Measurements from ENCODE around the gene POLR2I. TPM values are rescaled to one million over a fixed set of nuclear protein-coding genes. Genes with fewer than 3 reads are reported as not detected.

The POLR2I gene
- total RNA-seq, 5 donors from 2014 or later (not counting 1 experiment from before 2014, with no cell fraction given): 27.4 to 54.8 (median 50.7) TPM

- H3K4me3 ChIP-seq (ENCODE audit: control insufficient read depth in 1 of 2, extremely low read depth in 1 of 2, low read length in 1 of 2): no peak overlapping the region
- peaks cover 0 to 7% of the 10 kb centered on the region in 2 donors for H3K36me3 ChIP-seq (ENCODE audit: control insufficient read depth in 2 of 2, extremely low read depth in 1 of 2, insufficient read depth in 1 of 2, low read length in 1 of 2)
- H3K27ac ChIP-seq (ENCODE audit: low read length): no peak overlapping the region
- no peak for ATAC-seq (replicated peaks in 1 of 4)
- H3K4me3 Mint-ChIP-seq: no peak overlapping the region
- H3K4me1 Mint-ChIP-seq: peaks cover 0 to 13% (median 10%) of the 10 kb centered on the region in 3 donors
- H3K36me3 Mint-ChIP-seq: no peaks in the 10 kb centered on the region
- no peaks in the 10 kb centered on the region for H3K27me3 ChIP-seq (replicated peaks in 1 of 2; ENCODE audit: control insufficient read depth in 2 of 2, extremely low read depth in 1 of 2, insufficient read depth in 2 of 2, low read length in 1 of 2)
- no CpG with 5 or more reads among the region's 6 CpGs for WGBS (ENCODE audit: insufficient coverage)
- H3K4me1 ChIP-seq (ENCODE audit: control insufficient read depth in 1 of 2, extremely low read depth in 1 of 2, insufficient read depth in 2 of 2, low read length in 2 of 2): peaks cover 0 to 14% of the 10 kb centered on the region in 2 experiments
- DNase-seq: no peak
- no peaks in the 10 kb centered on the region for H3K9me3 ChIP-seq
- no peaks in the 10 kb centered on the region for H3K27me3 Mint-ChIP-seq
- POLR2A ChIA-PET: no interaction called here
- no peaks in the 10 kb centered on the region for H3K9me3 Mint-ChIP-seq
- CTCF ChIA-PET: no interaction called here
- H3K27ac Mint-ChIP-seq: no peak overlapping the region
These were observed 17.6 kb downstream of the POLR2I start for GRCh38 chr19:36097036-36097435.

DNA sequence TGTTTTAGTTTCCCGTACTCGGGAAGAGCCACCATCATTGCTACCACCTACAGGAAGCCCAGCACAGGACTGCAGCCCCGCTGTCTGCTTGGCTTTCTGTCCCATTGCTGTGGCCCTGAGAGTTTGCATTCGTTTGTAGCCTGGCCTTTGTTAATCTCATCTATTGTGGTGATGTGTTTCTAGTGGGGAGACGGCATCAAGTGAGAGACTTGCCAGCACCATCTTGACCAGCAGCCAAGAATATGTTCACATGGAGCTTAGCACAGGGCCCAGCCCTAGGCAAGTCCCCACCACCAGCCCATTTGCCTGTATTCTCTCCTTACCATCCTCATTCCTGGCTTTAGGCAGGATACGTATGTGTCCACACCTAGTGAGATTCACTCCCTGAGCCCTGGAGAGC, 21.0 kb downstream of the POLR2I start:
- Histone ChIP-seq H3K4me1 (ENCODE audit: control insufficient read depth in 1 of 2, extremely low read depth in 1 of 2, insufficient read depth in 2 of 2, low read length in 2 of 2) (peaks cover 0 to 14% of the 10 kb centered on the region in 2 experiments), H3K27me3 (replicated peaks in 1 of 2; ENCODE audit: control insufficient read depth in 2 of 2, extremely low read depth in 1 of 2, insufficient read depth in 2 of 2, low read length in 1 of 2) (no peaks in the 10 kb centered on the region), H3K4me3 (ENCODE audit: control insufficient read depth in 1 of 2, extremely low read depth in 1 of 2, low read length in 1 of 2) (no peak overlapping the region), H3K27ac (ENCODE audit: low read length) (no peak overlapping the region), H3K36me3 (ENCODE audit: control insufficient read depth in 2 of 2, extremely low read depth in 1 of 2, insufficient read depth in 1 of 2, low read length in 1 of 2) (no peaks in the 10 kb centered on the region), H3K9me3 (no peaks in the 10 kb centered on the region)
- DNase-seq (no peak), ATAC-seq (replicated peaks in 1 of 4) (no peak)
- Mint-ChIP-seq H3K9me3 (no peaks in the 10 kb centered on the region), H3K36me3 (no peaks in the 10 kb centered on the region), H3K27me3 (no peaks in the 10 kb centered on the region), H3K4me3 (no peak overlapping the region), H3K4me1 (peaks cover 0 to 13% (median 10%) of the 10 kb centered on the region in 3 donors), H3K27ac (peak overlapping the region in 1 of 2 donors; percentile 41)
- ChIA-PET POLR2A (interaction anchor here in 1 of 2 donors (0.6 kb wide), 1 partner anchor 180 kb away, joined by 3 read pairs; no protein-coding TSS in a partner anchor), CTCF (no interaction called here)
- 100% methylated on average over 1 of the region's 6 CpGs for WGBS (ENCODE audit: insufficient coverage)

DNA sequence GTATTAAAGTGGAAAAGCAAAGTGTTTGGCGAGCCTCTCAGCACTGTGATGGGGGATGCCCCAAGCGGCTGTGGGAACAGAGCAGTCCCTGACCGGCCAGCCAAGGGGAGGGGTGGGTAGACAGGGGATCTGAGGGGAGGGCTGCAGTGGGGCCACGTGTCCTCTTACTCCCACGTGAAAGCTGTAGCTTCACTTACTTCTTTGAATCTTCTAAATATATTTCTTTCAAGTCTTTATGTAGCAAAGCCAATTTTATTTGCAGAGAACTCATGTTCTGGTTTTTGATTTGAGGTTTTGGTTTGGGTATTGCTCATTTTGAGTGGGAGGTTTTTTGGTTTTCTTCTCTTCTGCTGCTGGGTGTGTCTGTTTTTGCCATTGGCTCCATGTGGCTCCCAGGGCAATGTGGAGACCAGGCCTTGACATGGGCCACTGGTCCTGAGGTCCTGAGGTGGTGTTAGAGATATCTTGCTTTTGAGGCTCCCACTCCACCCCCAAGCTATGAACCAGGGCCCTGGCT, 21.5 kb downstream of the POLR2I start:
- Mint-ChIP-seq H3K27ac (peak overlapping the region in 1 of 2 donors; percentile 41), H3K4me1 (peaks cover 0 to 13% (median 10%) of the 10 kb centered on the region in 3 donors), H3K4me3 (no peak overlapping the region), H3K27me3 (no peaks in the 10 kb centered on the region), H3K36me3 (no peaks in the 10 kb centered on the region), H3K9me3 (no peaks in the 10 kb centered on the region)
- Histone ChIP-seq H3K27ac (ENCODE audit: low read length) (no peak overlapping the region), H3K4me3 (ENCODE audit: control insufficient read depth in 1 of 2, extremely low read depth in 1 of 2, low read length in 1 of 2) (no peak overlapping the region), H3K27me3 (replicated peaks in 1 of 2; ENCODE audit: control insufficient read depth in 2 of 2, extremely low read depth in 1 of 2, insufficient read depth in 2 of 2, low read length in 1 of 2) (no peaks in the 10 kb centered on the region), H3K4me1 (ENCODE audit: control insufficient read depth in 1 of 2, extremely low read depth in 1 of 2, insufficient read depth in 2 of 2, low read length in 2 of 2) (peaks cover 0 to 14% of the 10 kb centered on the region in 2 experiments), H3K9me3 (no peaks in the 10 kb centered on the region), H3K36me3 (ENCODE audit: control insufficient read depth in 2 of 2, extremely low read depth in 1 of 2, insufficient read depth in 1 of 2, low read length in 1 of 2) (no peaks in the 10 kb centered on the region)
- ATAC-seq (replicated peaks in 1 of 4): no peak
- WGBS (ENCODE audit: insufficient coverage): no CpG with 5 or more reads among the region's 5 CpGs
- ChIA-PET POLR2A (no interaction called here), CTCF (no interaction called here)
- DNase-seq: no peak

GRCh38 chr19:36092566-36092965, 22.1 kb downstream of the POLR2I start:
- H3K4me3 Mint-ChIP-seq: no peak overlapping the region
- Histone ChIP-seq H3K4me3 (ENCODE audit: control insufficient read depth in 1 of 2, extremely low read depth in 1 of 2, low read length in 1 of 2) (no peak overlapping the region), H3K9me3 (no peaks in the 10 kb centered on the region), H3K27me3 (replicated peaks in 1 of 2; ENCODE audit: control insufficient read depth in 2 of 2, extremely low read depth in 1 of 2, insufficient read depth in 2 of 2, low read length in 1 of 2) (no peaks in the 10 kb centered on the region), H3K36me3 (ENCODE audit: control insufficient read depth in 2 of 2, extremely low read depth in 1 of 2, insufficient read depth in 1 of 2, low read length in 1 of 2) (no peaks in the 10 kb centered on the region), H3K27ac (ENCODE audit: low read length) (no peak overlapping the region), H3K4me1 (ENCODE audit: control insufficient read depth in 1 of 2, extremely low read depth in 1 of 2, insufficient read depth in 2 of 2, low read length in 2 of 2) (peaks cover 0 to 14% of the 10 kb centered on the region in 2 experiments)
- peaks cover 0 to 13% (median 10%) of the 10 kb centered on the region in 3 donors for H3K4me1 Mint-ChIP-seq
- DNase-seq (no peak), ATAC-seq (replicated peaks in 1 of 4) (no peak)
- ChIA-PET CTCF (no interaction called here), POLR2A (no interaction called here)
- H3K27ac Mint-ChIP-seq: peak overlapping the region in 1 of 2 donors; percentile 41
- H3K36me3 Mint-ChIP-seq: no peaks in the 10 kb centered on the region
- WGBS (ENCODE audit: insufficient coverage): 97% methylated on average over 7 of the region's 7 CpGs
- H3K27me3 Mint-ChIP-seq: no peaks in the 10 kb centered on the region
- no peaks in the 10 kb centered on the region for H3K9me3 Mint-ChIP-seq

DNA sequence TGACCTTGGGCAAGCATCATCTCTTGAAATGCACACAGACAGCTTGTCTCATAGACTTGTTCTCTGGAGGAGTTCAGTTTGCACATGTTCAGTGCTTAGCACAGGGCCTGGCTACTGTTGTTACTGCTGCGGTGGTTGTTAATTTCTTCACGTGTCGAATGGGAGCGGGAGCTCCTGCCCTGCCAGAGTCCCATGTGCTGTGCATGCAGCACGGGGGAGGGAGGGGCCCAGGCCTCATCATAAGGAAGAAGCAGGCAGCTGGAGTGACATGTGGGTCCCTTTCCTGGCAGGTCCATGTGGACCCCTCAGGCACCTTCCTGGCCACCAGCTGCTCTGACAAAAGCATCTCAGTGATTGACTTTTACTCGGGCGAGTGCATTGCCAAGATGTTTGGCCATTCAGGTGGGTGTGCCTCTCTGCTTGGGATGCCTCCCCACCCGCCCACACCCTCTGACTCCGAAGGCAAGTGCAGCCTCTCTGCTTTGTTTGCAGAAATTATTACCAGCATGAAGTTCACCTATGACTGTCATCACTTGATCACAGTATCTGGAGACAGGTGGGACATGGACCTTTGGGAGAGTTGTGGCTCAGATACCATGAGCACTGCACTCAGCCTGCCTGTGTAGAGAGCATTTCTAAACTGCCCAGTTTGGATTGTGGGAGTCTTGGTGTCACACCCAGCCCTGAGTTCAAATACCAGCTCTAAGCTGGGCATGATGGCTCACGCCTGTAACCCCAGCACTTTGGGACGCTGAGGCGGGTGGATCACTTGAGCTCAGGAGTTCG, 23.6 kb downstream of the POLR2I start:
- Histone ChIP-seq H3K27me3 (replicated peaks in 1 of 2; ENCODE audit: control insufficient read depth in 2 of 2, extremely low read depth in 1 of 2, insufficient read depth in 2 of 2, low read length in 1 of 2) (no peaks in the 10 kb centered on the region), H3K9me3 (no peaks in the 10 kb centered on the region), H3K4me3 (ENCODE audit: control insufficient read depth in 1 of 2, extremely low read depth in 1 of 2, low read length in 1 of 2) (no peak overlapping the region), H3K4me1 (ENCODE audit: control insufficient read depth in 1 of 2, extremely low read depth in 1 of 2, insufficient read depth in 2 of 2, low read length in 2 of 2) (peaks cover 0 to 14% of the 10 kb centered on the region in 2 experiments), H3K36me3 (ENCODE audit: control insufficient read depth in 2 of 2, extremely low read depth in 1 of 2, insufficient read depth in 1 of 2, low read length in 1 of 2) (peaks cover 0 to 2% of the 10 kb centered on the region in 2 donors), H3K27ac (ENCODE audit: low read length) (no peak overlapping the region)
- no peaks in the 10 kb centered on the region for H3K27me3 Mint-ChIP-seq
- no peaks in the 10 kb centered on the region for H3K9me3 Mint-ChIP-seq
- 97% methylated on average over 8 of the region's 13 CpGs for WGBS (ENCODE audit: insufficient coverage)
- no peak overlapping the region for H3K4me3 Mint-ChIP-seq
- H3K36me3 Mint-ChIP-seq: no peaks in the 10 kb centered on the region
- DNase-seq (no peak), ATAC-seq (replicated peaks in 1 of 4) (no peak)
- ChIA-PET POLR2A (no interaction called here), CTCF (interaction anchor here in 1 of 2 donors (0.7 kb wide), 1 partner anchor 46 kb away, joined by 3 read pairs; no protein-coding TSS in a partner anchor)
- peaks cover 0 to 13% (median 10%) of the 10 kb centered on the region in 3 donors for H3K4me1 Mint-ChIP-seq
- H3K27ac Mint-ChIP-seq: no peak overlapping the region

DNA sequence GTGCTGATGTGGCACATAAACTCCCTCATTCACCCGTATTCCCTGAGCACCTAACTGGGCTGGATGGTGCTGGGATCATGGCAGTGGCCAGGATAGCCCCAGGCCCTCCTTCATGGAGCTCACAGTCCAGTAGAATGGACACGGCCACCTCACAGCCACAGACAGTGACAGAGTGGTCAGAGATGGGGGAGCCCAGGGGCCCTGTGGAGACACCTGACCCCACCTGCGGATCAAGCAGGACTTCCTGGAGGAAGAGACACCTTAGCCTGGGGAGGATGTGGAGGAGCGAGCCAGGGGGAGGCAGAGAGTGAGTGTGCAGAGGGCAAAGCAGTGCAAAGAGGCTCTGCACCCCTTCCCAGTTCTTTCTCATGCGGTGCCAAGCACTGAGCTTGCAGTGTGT, 24.8 kb downstream of the POLR2I start:
- Histone ChIP-seq H3K27ac (ENCODE audit: low read length) (no peak overlapping the region), H3K4me1 (ENCODE audit: control insufficient read depth in 1 of 2, extremely low read depth in 1 of 2, insufficient read depth in 2 of 2, low read length in 2 of 2) (peaks cover 0 to 14% of the 10 kb centered on the region in 2 experiments), H3K4me3 (ENCODE audit: control insufficient read depth in 1 of 2, extremely low read depth in 1 of 2, low read length in 1 of 2) (no peak overlapping the region), H3K36me3 (ENCODE audit: control insufficient read depth in 2 of 2, extremely low read depth in 1 of 2, insufficient read depth in 1 of 2, low read length in 1 of 2) (peaks cover 0 to 2% of the 10 kb centered on the region in 2 donors), H3K9me3 (no peaks in the 10 kb centered on the region), H3K27me3 (replicated peaks in 1 of 2; ENCODE audit: control insufficient read depth in 2 of 2, extremely low read depth in 1 of 2, insufficient read depth in 2 of 2, low read length in 1 of 2) (no peaks in the 10 kb centered on the region)
- ATAC-seq (replicated peaks in 1 of 4) (no peak), DNase-seq (no peak)
- Mint-ChIP-seq H3K27ac (no peak overlapping the region), H3K4me3 (no peak overlapping the region), H3K36me3 (no peaks in the 10 kb centered on the region), H3K27me3 (no peaks in the 10 kb centered on the region), H3K9me3 (no peaks in the 10 kb centered on the region), H3K4me1 (peaks cover 0 to 13% (median 10%) of the 10 kb centered on the region in 3 donors)
- 100% methylated on average over 2 of the region's 5 CpGs for WGBS (ENCODE audit: insufficient coverage)
- ChIA-PET POLR2A (interaction anchor here in 1 of 2 donors (0.5 kb wide), 1 partner anchor 36 kb away, joined by 3 read pairs; no protein-coding TSS in a partner anchor), CTCF (no interaction called here)

Data from T-cell (primary cell).